Cardiac fibroblast (primary cell): ENCODE results near the gene ZBTB17.

Source experiments
- DNase-seq, 2 donors: peaks; one replicate each; pipeline versions ENCODE4 v3.0.0 to v3.0.0-alpha.2; 2010; ENCODE audit warnings: low read depth in 2 of 2
- H3K4me3 ChIP-seq, 2 donors: replicated peaks in 1 of 2; 1 replicate in 1 of 2; 2 replicates in 1 of 2; pipeline ENCODE4 v1.5.1; 2011; ENCODE audit warnings: low read depth in 2 of 2, low read length in 2 of 2, mild to moderate bottlenecking in 2 of 2, moderate library complexity in 1 of 2
- TF ChIP-seq, protein P1 (sequence below): IDR thresholded peaks from one replicate; pipeline ENCODE4 v1.5.1; 2011; ENCODE audit warnings: low read depth, mild to moderate bottlenecking, low read length, inconsistent platforms

The ZBTB17 gene

GRCh38 chr1:15955552-15955951, 20.3 kb downstream of the ZBTB17 start:
- TF ChIP-seq, protein P1, sequence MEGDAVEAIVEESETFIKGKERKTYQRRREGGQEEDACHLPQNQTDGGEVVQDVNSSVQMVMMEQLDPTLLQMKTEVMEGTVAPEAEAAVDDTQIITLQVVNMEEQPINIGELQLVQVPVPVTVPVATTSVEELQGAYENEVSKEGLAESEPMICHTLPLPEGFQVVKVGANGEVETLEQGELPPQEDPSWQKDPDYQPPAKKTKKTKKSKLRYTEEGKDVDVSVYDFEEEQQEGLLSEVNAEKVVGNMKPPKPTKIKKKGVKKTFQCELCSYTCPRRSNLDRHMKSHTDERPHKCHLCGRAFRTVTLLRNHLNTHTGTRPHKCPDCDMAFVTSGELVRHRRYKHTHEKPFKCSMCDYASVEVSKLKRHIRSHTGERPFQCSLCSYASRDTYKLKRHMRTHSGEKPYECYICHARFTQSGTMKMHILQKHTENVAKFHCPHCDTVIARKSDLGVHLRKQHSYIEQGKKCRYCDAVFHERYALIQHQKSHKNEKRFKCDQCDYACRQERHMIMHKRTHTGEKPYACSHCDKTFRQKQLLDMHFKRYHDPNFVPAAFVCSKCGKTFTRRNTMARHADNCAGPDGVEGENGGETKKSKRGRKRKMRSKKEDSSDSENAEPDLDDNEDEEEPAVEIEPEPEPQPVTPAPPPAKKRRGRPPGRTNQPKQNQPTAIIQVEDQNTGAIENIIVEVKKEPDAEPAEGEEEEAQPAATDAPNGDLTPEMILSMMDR, result no peak
- no peak for DNase-seq
- no peak overlapping the region for H3K4me3 ChIP-seq

GRCh38 chr1:15954316-15954715, 21.6 kb downstream of the ZBTB17 start:
- TF ChIP-seq, protein P1, result no peak

GRCh38 chr1:15953791-15954241, 22.1 kb downstream of the ZBTB17 start:
- TF ChIP-seq, protein P1, result no peak
- H3K4me3 ChIP-seq, result no peak overlapping the region
- DNase-seq, result no peak

More at GRCh38 chr1:15954316-15954715, 21.6 kb downstream of the ZBTB17 start:
- DNase-seq, result no peak
- H3K4me3 ChIP-seq, result no peak overlapping the region

GRCh38 chr1:15953294-15953771, 22.6 kb downstream of the ZBTB17 start:
- H3K4me3 ChIP-seq, result no peak overlapping the region
- peak; percentile 43 to 55 for DNase-seq

GRCh38 chr1:15952317-15953258, 23.3 kb downstream of the ZBTB17 start:
- TF ChIP-seq, protein P1, result no peak
- peak; percentile 77 to 97 for DNase-seq
- no peak overlapping the region for H3K4me3 ChIP-seq

More at GRCh38 chr1:15953294-15953771, 22.6 kb downstream of the ZBTB17 start:
- TF ChIP-seq, protein P1, result no peak

DNA sequence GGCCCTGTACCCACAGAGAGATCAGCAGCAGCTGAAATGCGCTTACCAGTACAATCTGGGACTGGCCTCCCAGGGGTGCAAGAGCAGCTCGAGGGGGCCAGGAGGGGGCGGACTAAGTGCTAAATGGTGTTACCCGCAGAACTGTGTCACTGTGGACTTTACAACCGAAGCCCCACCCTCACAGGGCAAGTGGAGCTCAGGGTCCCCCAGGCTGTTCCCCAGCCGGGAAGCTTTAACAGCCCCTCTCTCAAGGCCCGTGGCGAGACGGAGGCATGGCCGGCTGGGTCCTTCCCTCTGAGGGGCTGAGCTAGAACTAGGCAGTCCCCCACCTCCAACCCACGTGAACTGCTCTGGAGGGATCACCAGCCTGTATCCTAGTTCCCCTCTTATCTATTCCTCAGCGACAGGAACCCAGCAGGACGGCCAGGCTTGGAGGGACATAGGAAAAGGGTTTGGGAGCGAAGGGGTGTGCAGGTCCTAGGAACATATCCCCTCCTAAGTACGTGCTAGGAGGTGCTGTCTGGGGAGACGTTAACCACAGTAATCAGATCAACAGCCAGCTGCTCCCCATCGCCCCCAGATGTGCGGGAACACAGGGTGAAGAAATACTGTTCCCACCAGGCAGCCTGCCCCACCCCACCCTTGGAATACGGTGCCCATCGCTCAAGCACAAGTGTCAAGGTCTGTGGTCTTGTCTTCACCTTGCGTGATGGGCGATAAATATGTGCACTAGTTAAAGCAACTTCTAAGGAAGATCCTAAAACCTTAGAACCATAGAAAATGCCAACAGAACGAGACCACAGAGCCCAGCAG, 24.4 kb downstream of the ZBTB17 start:
- TF ChIP-seq, protein P1, result no peak
- DNase-seq, result peak in 1 of 2 donors; percentile 43

More for the DNA sequence above, 24.4 kb downstream of the ZBTB17 start:
- no peak overlapping the region for H3K4me3 ChIP-seq
